ENCODE measurements around the gene FSTL3. TPM values are rescaled to one million over a fixed set of nuclear protein-coding genes. Genes with fewer than 3 reads are reported as not detected.

The FSTL3 gene
- total RNA-seq, 3 donors from 2014 or later (not counting 1 experiment from before 2014, with no cell fraction given): 1.5 to 1.9 (median 1.5) TPM

DNA sequence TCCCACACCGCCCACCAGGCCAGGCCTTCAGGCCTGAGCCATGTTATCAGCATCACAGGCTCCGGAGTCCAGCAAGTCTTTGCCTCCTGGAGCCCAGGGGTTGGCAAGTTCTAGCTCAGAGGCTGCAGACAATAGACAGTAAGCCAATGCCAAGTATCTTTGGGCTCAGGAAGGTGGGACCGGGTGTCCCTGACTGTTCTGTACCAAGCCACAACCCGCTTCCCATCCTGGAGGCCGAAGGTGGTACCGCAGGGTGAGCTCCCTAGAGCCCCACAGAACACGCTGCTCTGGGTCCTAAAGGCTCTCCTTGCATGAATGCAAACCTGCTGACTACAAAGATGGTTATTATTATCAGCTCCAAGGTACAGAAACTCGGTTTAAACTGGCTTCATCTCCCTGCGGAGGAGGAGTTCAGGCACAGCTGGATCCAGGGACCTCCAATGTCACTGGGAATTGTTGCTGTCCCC is 5.5 kb upstream of the FSTL3 start:
- Mint-ChIP-seq H3K27ac (no peak overlapping the region), H3K27me3 (ENCODE audit: low read depth in 2 of 2) (peaks cover 0 to 14% of the 10 kb centered on the region in 2 donors), H3K4me1 (no peaks in the 10 kb centered on the region), H3K9me3 (no peaks in the 10 kb centered on the region), H3K4me3 (no peak overlapping the region), H3K36me3 (no peaks in the 10 kb centered on the region)
- Histone ChIP-seq H3K27me3 (ENCODE audit: control insufficient read depth, insufficient read depth, low read length) (peaks cover 15% of the 10 kb centered on the region), H3K9me3 (ENCODE audit: control insufficient read depth, insufficient read depth, low read length) (no peaks in the 10 kb centered on the region), H3K4me3 (ENCODE audit: low read length) (no peak overlapping the region), H3K27ac (ENCODE audit: low read length) (no peak overlapping the region), H3K36me3 (ENCODE audit: control insufficient read depth, insufficient read depth, low read length) (no peaks in the 10 kb centered on the region), H3K4me1 (ENCODE audit: control insufficient read depth, insufficient read depth, low read length) (peaks cover 8% of the 10 kb centered on the region)
- TF ChIP-seq, protein P1, sequence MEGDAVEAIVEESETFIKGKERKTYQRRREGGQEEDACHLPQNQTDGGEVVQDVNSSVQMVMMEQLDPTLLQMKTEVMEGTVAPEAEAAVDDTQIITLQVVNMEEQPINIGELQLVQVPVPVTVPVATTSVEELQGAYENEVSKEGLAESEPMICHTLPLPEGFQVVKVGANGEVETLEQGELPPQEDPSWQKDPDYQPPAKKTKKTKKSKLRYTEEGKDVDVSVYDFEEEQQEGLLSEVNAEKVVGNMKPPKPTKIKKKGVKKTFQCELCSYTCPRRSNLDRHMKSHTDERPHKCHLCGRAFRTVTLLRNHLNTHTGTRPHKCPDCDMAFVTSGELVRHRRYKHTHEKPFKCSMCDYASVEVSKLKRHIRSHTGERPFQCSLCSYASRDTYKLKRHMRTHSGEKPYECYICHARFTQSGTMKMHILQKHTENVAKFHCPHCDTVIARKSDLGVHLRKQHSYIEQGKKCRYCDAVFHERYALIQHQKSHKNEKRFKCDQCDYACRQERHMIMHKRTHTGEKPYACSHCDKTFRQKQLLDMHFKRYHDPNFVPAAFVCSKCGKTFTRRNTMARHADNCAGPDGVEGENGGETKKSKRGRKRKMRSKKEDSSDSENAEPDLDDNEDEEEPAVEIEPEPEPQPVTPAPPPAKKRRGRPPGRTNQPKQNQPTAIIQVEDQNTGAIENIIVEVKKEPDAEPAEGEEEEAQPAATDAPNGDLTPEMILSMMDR (IDR thresholded peaks at IDR 0.05): no peak
- WGBS (ENCODE audit: insufficient coverage): 76% methylated on average over 9 of the region's 9 CpGs
- intact Hi-C loops (cut with micrococcal nuclease): no loop called here
- ATAC-seq (no peak), DNase-seq (no peak)

DNA sequence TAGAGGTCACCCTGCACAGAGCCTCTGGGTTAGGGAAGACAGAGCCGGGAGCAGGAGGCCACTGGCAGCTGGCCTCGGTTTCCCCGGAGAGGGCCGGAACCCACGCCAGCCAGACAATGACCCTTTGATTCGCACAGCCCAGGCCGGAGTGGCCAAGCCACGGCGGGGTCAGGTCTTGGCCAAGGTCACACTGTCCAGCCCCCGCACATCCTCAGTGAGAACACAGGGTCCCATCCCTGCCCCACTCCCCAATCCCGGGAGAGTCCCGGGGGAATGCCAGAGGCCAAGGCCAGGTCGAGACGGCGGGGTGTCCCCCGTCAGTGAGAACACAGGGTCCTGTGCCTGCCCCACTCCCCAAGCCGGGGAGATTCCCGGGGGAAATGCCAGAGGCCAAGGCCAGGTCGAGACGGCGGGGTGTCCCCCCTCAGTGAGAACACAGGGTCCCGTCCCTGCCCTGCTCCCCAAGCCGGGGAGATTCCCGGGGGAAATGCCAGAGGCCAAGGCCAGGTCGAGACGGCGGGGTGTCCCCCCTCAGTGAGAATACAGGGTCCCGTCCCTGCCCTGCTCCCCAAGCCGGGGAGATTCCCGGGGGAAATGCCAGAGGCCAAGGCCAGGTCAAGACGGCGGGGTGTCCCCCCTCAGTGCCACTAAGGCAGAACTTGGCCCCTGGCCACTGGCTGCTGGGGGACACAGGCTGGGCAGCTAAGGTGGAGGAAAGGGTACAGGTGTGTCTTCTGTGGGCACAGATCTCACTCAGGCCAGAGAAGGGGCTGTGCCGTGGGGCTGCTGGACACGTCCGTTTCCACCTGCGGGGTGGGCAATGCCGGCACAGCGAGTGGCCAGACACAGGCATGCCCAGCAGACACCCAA is 1.7 kb upstream of the FSTL3 start:
- H3K27me3 Mint-ChIP-seq (ENCODE audit: low read depth in 2 of 2): peaks cover 0 to 12% of the 10 kb centered on the region in 2 donors
- Histone ChIP-seq H3K4me1 (ENCODE audit: control insufficient read depth, insufficient read depth, low read length) (peaks cover 13% of the 10 kb centered on the region), H3K36me3 (ENCODE audit: control insufficient read depth, insufficient read depth, low read length) (no peaks in the 10 kb centered on the region), H3K9me3 (ENCODE audit: control insufficient read depth, insufficient read depth, low read length) (no peaks in the 10 kb centered on the region), H3K27ac (ENCODE audit: low read length) (no peak overlapping the region), H3K27me3 (ENCODE audit: control insufficient read depth, insufficient read depth, low read length) (peaks cover 26% of the 10 kb centered on the region), H3K4me3 (ENCODE audit: low read length) (no peak overlapping the region)
- DNase-seq: no peak
- H3K9me3 Mint-ChIP-seq: no peaks in the 10 kb centered on the region
- 89% methylated on average over 38 of the region's 38 CpGs for WGBS (ENCODE audit: insufficient coverage)
- intact Hi-C loops (cut with micrococcal nuclease): no loop called here
- ATAC-seq: no peak
- H3K36me3 Mint-ChIP-seq: no peaks in the 10 kb centered on the region
- TF ChIP-seq, protein P1 (IDR thresholded peaks at IDR 0.05): no peak
- no peak overlapping the region for H3K27ac Mint-ChIP-seq
- no peaks in the 10 kb centered on the region for H3K4me1 Mint-ChIP-seq
- no peak overlapping the region for H3K4me3 Mint-ChIP-seq

DNA sequence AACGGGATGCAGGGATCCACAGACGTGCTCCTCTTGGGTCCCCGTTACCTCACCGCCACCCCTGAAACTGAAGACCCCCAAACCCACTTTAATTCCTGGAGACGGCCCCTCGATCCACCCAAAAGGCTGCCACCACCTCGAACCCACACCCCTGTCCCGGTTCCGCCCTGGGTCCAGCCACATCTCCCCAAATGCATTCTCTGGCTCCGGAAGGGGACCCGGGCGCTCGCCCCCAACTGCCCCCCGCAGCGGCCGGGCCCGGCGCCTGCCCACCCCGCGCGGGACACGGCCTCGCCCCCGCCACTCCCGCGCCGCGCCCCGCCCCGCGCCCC is 219 bp upstream of the FSTL3 start:
- Histone ChIP-seq H3K4me1 (ENCODE audit: control insufficient read depth, insufficient read depth, low read length) (peaks cover 20% of the 10 kb centered on the region), H3K9me3 (ENCODE audit: control insufficient read depth, insufficient read depth, low read length) (no peaks in the 10 kb centered on the region), H3K36me3 (ENCODE audit: control insufficient read depth, insufficient read depth, low read length) (no peaks in the 10 kb centered on the region), H3K27me3 (ENCODE audit: control insufficient read depth, insufficient read depth, low read length) (peaks cover 26% of the 10 kb centered on the region), H3K4me3 (ENCODE audit: low read length) (no peak overlapping the region), H3K27ac (ENCODE audit: low read length) (no peak overlapping the region)
- H3K9me3 Mint-ChIP-seq: no peaks in the 10 kb centered on the region
- TF ChIP-seq, protein P1 (IDR thresholded peaks at IDR 0.05): no peak
- H3K4me3 Mint-ChIP-seq: no peak overlapping the region
- no peak overlapping the region for H3K27ac Mint-ChIP-seq
- WGBS (ENCODE audit: insufficient coverage): 11% methylated on average over 31 of the region's 31 CpGs
- ATAC-seq (no peak), DNase-seq (no peak)
- peaks cover 5 to 6% of the 10 kb centered on the region in 2 donors for H3K4me1 Mint-ChIP-seq
- no peaks in the 10 kb centered on the region for H3K36me3 Mint-ChIP-seq
- intact Hi-C loops (cut with micrococcal nuclease): no loop called here
- peaks cover 0 to 12% of the 10 kb centered on the region in 2 donors for H3K27me3 Mint-ChIP-seq (ENCODE audit: low read depth in 2 of 2)

Data from natural killer cell (primary cell).